Right lobe of liver (tissue), 4 donors: ENCODE results near the gene TBCK.

Experiments
- POLR2A ChIP-seq: fragments of 450-650 bp; IDR thresholded peaks from one replicate; pipeline ENCODE4 v1.6.1; 2017; ENCODE audit warnings: antibody characterized with exemption, mild to moderate bottlenecking
- TF ChIP-seq, protein P1 (sequence below), 4 donors: fragments of 200-600 bp in 3 of 4; fragments of 450-650 bp in 1 of 4; IDR thresholded peaks; one replicate each; pipeline versions ENCODE4 v1.5.1 to v1.8.0; 2016 to 2022; ENCODE audit warnings: antibody characterized with exemption in 4 of 4, mild to moderate bottlenecking in 2 of 4
- donor health status: DM: no; HTN: no; CAD: no.
- donor health status: DM: no; HTN: no; CAD: no.
- donor health status: DM: no; HTN: yes; CAD: no.

DNA sequence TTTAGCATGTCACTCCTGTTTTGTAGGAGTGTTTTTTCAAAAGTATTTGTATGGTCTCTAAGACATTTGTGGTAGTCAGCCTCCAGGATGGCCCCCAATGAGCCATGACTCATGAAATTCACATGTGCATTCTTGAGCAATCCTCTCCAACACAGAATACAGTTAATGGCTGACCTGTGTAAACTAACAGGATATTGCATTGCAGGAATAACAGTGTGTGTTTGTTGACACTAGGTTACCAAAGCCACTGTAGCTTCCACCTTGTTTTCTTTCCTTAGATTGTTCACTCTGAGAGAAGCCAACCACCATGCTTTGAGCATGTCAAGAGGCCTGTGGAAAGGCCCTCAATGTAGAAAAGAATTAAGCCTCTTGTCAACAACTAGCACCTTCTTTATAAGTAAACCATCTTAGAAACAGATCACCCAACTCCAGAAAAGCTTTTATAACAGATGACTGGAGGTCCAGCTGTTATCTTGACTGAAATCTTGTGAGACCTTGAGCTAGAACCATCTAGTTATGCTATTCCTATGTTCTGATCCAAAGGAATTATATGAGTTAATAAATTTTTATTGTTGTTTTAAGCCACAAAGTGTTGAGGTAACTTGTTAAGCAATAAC lies 28.5 kb downstream of the TBCK start:
- no peak for TF ChIP-seq POLR2A
- TF ChIP-seq, protein P1, sequence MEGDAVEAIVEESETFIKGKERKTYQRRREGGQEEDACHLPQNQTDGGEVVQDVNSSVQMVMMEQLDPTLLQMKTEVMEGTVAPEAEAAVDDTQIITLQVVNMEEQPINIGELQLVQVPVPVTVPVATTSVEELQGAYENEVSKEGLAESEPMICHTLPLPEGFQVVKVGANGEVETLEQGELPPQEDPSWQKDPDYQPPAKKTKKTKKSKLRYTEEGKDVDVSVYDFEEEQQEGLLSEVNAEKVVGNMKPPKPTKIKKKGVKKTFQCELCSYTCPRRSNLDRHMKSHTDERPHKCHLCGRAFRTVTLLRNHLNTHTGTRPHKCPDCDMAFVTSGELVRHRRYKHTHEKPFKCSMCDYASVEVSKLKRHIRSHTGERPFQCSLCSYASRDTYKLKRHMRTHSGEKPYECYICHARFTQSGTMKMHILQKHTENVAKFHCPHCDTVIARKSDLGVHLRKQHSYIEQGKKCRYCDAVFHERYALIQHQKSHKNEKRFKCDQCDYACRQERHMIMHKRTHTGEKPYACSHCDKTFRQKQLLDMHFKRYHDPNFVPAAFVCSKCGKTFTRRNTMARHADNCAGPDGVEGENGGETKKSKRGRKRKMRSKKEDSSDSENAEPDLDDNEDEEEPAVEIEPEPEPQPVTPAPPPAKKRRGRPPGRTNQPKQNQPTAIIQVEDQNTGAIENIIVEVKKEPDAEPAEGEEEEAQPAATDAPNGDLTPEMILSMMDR (IDR thresholded peaks at IDR 0.05): no peak
